Breast epithelium (tissue), 4 donors: ENCODE measurements around the gene TGM2. TPM values are rescaled to one million over a fixed set of nuclear protein-coding genes. Genes with fewer than 3 reads are reported as not detected.
A peak's percentile ranks its signal among the peaks of the same experiment; 100 is the strongest.

Experiments used
- DNase-seq, 2 donors: peaks; one replicate each; pipeline ENCODE4 v3.0.0-alpha.2; 2019; ENCODE audit warnings: low spot score in 2 of 2
- H3K27ac ChIP-seq, 2 donors: fragments of 200-600 bp; sonication (generic) in 1 of 2; one replicate each; pipeline ENCODE4 v1.5.1; 2016 to 2019; ENCODE audit warnings: mild to moderate bottlenecking in 1 of 2
- H3K27me3 ChIP-seq, 2 donors: fragments of 200-600 bp; sonication (generic) in 1 of 2; one replicate each; pipeline versions ENCODE4 v1.5.1 to v1.6.0; 2017 to 2019; ENCODE audit warnings: control low read depth in 1 of 2, mild to moderate bottlenecking in 1 of 2
- H3K36me3 ChIP-seq: fragments of 200-600 bp; one replicate; pipeline ENCODE4 v1.5.1; 2019
- H3K4me1 ChIP-seq, 2 donors: fragments of 200-600 bp; sonication (generic); one replicate each; pipeline ENCODE4 v1.5.1; 2016 to 2019; ENCODE audit warnings: control low read depth in 1 of 2
- H3K4me3 ChIP-seq, 3 donors: fragments of 200-600 bp; sonication (generic); 1 replicate in 2 of 3; 2 replicates in 1 of 3; pipeline ENCODE4 v1.5.1; 2016 to 2019; ENCODE audit warnings: mild to moderate bottlenecking in 3 of 3, moderate library complexity in 2 of 3
- H3K9me3 ChIP-seq, 2 donors: fragments of 200-600 bp; sonication (generic) in 1 of 2; one replicate each; pipeline ENCODE4 v1.5.1; 2016 to 2019; ENCODE audit warnings: control low read depth in 1 of 2
- POLR2A ChIP-seq: fragments of 450-650 bp; IDR thresholded peaks from one replicate; pipeline ENCODE4 v1.6.1; 2016; ENCODE audit warnings: antibody characterized with exemption, mild to moderate bottlenecking, moderate library complexity
- POLR2AphosphoS5 ChIP-seq, 3 donors: sonication (generic); formaldehyde crosslinking; IDR thresholded peaks; one replicate each; pipeline ENCODE4 v1.6.1; 2017; ENCODE audit warnings: antibody characterized with exemption in 3 of 3
- intact Hi-C: fragments of 100-400 bp; cut with DNase I; formaldehyde crosslinking; loops from one replicate; pipeline ENCODE4 v1.15.1; 2023; ENCODE audit warnings: low total_unique reads
- total RNA-seq, 3 donors: library from RNA; depleted of rRNA; stranded (reverse); fragments of >200 nt; gene quantifications; one replicate each; pipeline ENCODE4 v1.1.0, GENCODE V29; 2016
- TF ChIP-seq, protein P1 (sequence below), 3 donors: fragments of 450-650 bp; IDR thresholded peaks; one replicate each; pipeline ENCODE4 v1.5.1; 2016 to 2017; ENCODE audit warnings: antibody characterized with exemption in 3 of 3, mild to moderate bottlenecking in 3 of 3, moderate library complexity in 3 of 3

Gene TGM2
- total RNA-seq, 3 donors from 2014 or later, result 10.7 to 44.9 (median 15.2) TPM

DNA sequence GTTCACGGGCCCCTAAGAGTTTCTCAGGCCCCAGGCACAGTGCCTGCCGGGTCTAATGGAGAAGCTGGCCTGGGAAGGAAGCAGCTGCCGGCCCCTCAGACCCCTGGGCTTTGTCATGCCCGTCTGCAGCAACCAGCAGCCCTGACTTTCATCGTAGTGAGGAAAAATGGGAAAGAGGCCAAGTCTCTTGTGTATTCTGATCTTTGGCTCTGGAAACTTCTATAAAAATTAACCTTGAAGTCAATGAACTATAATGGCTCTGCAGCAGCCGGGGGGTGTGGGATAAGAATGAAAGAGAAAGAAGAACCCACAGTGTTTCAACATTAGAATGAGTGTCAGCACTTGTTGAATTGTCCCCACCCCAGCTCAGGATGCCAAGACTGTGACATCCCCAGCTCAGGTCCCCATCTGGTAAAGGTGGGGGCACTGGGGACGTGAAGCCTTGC is 12.9 kb downstream of the TGM2 start:
- intact Hi-C loops, result no loop called here
- no peaks in the 10 kb centered on the region for H3K36me3 ChIP-seq
- H3K4me1 ChIP-seq, result no peaks in the 10 kb centered on the region

GRCh38 chr20:38151455-38151854 is 13.6 kb downstream of the TGM2 start:
- TF ChIP-seq, protein P1, sequence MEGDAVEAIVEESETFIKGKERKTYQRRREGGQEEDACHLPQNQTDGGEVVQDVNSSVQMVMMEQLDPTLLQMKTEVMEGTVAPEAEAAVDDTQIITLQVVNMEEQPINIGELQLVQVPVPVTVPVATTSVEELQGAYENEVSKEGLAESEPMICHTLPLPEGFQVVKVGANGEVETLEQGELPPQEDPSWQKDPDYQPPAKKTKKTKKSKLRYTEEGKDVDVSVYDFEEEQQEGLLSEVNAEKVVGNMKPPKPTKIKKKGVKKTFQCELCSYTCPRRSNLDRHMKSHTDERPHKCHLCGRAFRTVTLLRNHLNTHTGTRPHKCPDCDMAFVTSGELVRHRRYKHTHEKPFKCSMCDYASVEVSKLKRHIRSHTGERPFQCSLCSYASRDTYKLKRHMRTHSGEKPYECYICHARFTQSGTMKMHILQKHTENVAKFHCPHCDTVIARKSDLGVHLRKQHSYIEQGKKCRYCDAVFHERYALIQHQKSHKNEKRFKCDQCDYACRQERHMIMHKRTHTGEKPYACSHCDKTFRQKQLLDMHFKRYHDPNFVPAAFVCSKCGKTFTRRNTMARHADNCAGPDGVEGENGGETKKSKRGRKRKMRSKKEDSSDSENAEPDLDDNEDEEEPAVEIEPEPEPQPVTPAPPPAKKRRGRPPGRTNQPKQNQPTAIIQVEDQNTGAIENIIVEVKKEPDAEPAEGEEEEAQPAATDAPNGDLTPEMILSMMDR (IDR thresholded peaks at IDR 0.05), result no peak
- TF ChIP-seq POLR2AphosphoS5 (IDR thresholded peaks at IDR 0.05), result no peak
- no peak for TF ChIP-seq POLR2A
- Histone ChIP-seq H3K36me3 (no peaks in the 10 kb centered on the region), H3K4me3 (no peak overlapping the region), H3K27ac (peak overlapping the region in 1 of 2 donors; percentile 34), H3K4me1 (no peaks in the 10 kb centered on the region), H3K27me3 (no peaks in the 10 kb centered on the region), H3K9me3 (no peaks in the 10 kb centered on the region)
- DNase-seq, result no peak
- intact Hi-C loops, result no loop called here

More for the DNA sequence above, 12.9 kb downstream of the TGM2 start:
- no peak for DNase-seq
- Histone ChIP-seq H3K4me3 (peak overlapping the region in 1 of 3 donors; percentile 15), H3K27ac (peak overlapping the region; percentile 30 to 34), H3K27me3 (no peaks in the 10 kb centered on the region), H3K9me3 (no peaks in the 10 kb centered on the region)
- TF ChIP-seq POLR2AphosphoS5 (IDR thresholded peaks at IDR 0.05) (no peak), POLR2A (no peak)
- TF ChIP-seq, protein P1 (IDR thresholded peaks at IDR 0.05), result no peak

- TF ChIP-seq POLR2A, result no peak
- TF ChIP-seq, protein P1 (IDR thresholded peaks at IDR 0.05), result no peak
- TF ChIP-seq POLR2AphosphoS5 (IDR thresholded peaks at IDR 0.05), result no peak
- no peak for DNase-seq
- H3K4me1 ChIP-seq, result no peaks in the 10 kb centered on the region
- no peaks in the 10 kb centered on the region for H3K9me3 ChIP-seq
- no peaks in the 10 kb centered on the region for H3K27me3 ChIP-seq
- H3K4me3 ChIP-seq, result no peak overlapping the region
- H3K36me3 ChIP-seq, result no peaks in the 10 kb centered on the region
- intact Hi-C loops, result no loop called here
- no peak overlapping the region for H3K27ac ChIP-seq
Measured at GRCh38 chr20:38150335-38151170, 14.5 kb downstream of the TGM2 start.

GRCh38 chr20:38148328-38149102 is 16.6 kb downstream of the TGM2 start:
- Histone ChIP-seq H3K4me1 (no peaks in the 10 kb centered on the region), H3K9me3 (no peaks in the 10 kb centered on the region), H3K27ac (no peak overlapping the region), H3K27me3 (no peaks in the 10 kb centered on the region), H3K4me3 (no peak overlapping the region), H3K36me3 (no peaks in the 10 kb centered on the region)
- no peak for TF ChIP-seq POLR2AphosphoS5 (IDR thresholded peaks at IDR 0.05)
- TF ChIP-seq, protein P1 (IDR thresholded peaks at IDR 0.05), result no peak
- TF ChIP-seq POLR2A, result no peak
- DNase-seq, result no peak
- intact Hi-C loops, result no loop called here

DNA sequence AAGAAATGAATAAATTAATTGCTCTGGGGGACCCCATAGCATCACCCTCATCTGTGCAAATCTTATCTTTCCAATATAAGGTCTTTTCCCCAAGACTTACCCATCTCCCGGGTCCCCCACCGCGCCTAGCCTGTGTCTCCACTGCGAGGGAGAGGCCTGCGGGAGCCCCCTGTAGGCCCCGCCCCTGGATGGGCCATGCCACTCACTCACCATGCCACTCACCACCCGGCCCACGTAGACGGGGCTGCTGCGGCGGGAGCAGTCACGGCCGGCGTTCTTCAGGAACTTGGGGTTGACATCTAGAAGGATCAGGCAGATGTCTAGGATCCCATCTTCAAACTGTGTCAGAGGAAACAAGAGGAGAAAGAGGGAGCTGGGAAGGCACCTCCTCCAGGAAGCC is 17.3 kb downstream of the TGM2 start:
- Histone ChIP-seq H3K27ac (no peak overlapping the region), H3K4me3 (no peak overlapping the region)

More for the DNA sequence above, 17.3 kb downstream of the TGM2 start:
- no peaks in the 10 kb centered on the region for H3K27me3 ChIP-seq
- H3K4me1 ChIP-seq, result no peaks in the 10 kb centered on the region
- TF ChIP-seq, protein P1 (IDR thresholded peaks at IDR 0.05), result no peak
- TF ChIP-seq POLR2A (no peak), POLR2AphosphoS5 (IDR thresholded peaks at IDR 0.05) (no peak)
- intact Hi-C loops, result no loop called here
- H3K9me3 ChIP-seq, result no peaks in the 10 kb centered on the region
- no peak for DNase-seq
- H3K36me3 ChIP-seq, result no peaks in the 10 kb centered on the region
